Activated CD8-positive, alpha-beta memory T cell treated with anti-CD3 and anti-CD28 coated beads, Interleukin-2, amount 50 U/mL, for 1 hour (primary cell): ENCODE measurements around the gene PABPC3.

Experiments used
- DNase-seq: peaks from one replicate; pipeline ENCODE4 v3.0.0-alpha.2; 2020; ENCODE audit errors: extremely low read depth

PABPC3 gene

GRCh38 chr13:25095851-25096453 lies at the start of gene PABPC3:
TSS of gene PABPC3 (plus strand) at chr13:25096136. CDS start at chr13:25096199, 63 bp downstream.
- no peak for DNase-seq

GRCh38 chr13:25046274-25046984 lies 49.5 kb upstream of the PABPC3 start:
- DNase-seq: no peak

GRCh38 chr13:25046985-25047511 lies 48.9 kb upstream of the PABPC3 start:
- DNase-seq: no peak

DNA sequence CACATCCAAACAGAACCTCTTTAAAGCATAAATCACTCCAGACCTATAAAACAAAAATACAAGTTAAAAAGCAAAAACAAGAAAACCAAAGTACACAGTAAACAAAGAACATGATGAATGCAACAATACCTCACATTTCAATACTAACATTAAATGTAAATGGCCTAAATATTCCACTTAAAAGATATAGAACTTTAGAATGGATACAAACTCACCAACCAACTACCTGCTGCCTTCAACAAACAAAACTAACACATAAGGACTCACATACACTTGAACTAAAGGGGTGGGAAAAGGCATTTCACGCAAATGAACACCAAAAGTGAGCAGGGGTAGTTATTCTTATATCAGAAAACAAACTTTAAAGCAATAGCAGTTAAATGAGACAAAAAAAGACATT lies 44.9 kb upstream of the PABPC3 start:
- no peak for DNase-seq

DNA sequence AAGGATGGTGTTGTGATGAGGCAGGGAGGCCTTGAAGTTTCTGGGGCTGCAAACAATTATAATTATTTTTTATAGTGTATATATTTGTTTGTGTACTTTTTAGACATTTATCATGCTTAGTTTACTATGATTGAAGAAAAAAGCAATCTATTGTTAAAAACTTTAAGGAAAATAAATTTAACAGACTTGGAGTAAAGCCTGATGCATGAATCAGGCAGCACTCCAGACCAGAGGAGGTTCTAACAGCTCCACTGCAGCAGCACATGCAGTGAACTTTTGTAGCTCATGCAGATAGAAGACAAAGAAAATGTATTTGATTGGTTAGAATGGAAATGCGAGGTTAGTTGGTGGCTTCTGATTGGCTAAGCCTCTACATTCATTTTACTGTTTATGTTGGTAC lies 36.8 kb upstream of the PABPC3 start:
- DNase-seq: no peak

- no peak for DNase-seq
Observed at GRCh38 chr13:25059958-25060357, 36.0 kb upstream of the PABPC3 start.

- no peak for DNase-seq
Observed at GRCh38 chr13:25062479-25062878, 33.5 kb upstream of the PABPC3 start.

GRCh38 chr13:25064396-25064795 lies 31.5 kb upstream of the PABPC3 start:
- DNase-seq: no peak

DNA sequence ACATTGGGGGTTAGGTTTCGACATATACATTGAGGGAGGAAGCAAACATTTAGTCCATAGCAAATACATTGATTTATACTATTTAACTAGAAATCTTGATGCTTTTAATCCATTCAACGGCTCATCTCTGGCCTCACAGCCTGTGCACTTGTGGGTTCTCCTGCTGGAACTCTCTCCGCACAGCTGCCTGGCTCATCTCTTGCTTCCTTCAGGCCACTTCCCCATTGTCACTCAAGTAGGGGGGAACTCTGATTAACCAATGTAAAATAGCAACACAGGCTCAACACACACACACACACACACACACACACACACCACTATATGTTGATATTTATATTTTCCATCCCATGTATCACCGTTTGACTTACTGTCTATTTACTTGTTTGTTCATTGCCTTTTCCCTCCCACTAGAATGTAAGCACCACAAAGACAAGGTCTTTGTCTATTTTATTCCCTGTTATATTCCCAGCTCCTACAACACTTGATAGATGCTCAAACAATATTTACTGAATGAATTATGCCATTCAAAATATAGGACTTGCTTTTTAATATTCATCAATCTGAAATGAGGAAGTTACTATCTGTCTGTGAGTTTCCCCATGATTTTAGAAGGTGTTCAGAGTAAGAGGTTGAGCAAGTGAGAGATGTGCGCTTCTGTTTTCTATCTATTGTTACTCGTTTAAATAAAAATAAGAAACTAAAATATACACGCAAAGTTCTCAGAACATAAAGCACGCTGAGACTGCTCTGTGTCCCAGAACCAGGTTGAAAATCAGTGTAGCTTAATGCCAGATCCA lies 29.8 kb upstream of the PABPC3 start:
- no peak for DNase-seq

DNA sequence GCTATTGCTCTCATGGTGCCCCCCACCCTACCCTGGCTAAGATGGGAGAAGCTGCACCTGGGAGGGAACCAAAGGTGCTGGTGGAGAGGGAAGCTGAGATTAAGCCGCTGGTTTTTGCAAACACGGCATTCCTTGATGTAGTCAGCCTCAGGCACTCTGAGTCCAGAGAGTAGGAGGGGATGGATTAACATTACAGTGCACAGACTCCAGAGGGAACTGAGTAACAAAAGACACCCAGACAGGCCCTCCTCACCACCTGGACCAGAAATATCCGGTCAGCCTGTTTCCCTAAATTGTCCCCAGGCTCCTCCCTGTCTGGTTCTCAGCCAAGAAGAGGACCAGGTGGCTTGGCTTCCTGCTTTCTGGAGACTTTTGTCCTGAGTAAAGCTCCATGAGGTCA lies 28.9 kb upstream of the PABPC3 start:
- DNase-seq: no peak

DNA sequence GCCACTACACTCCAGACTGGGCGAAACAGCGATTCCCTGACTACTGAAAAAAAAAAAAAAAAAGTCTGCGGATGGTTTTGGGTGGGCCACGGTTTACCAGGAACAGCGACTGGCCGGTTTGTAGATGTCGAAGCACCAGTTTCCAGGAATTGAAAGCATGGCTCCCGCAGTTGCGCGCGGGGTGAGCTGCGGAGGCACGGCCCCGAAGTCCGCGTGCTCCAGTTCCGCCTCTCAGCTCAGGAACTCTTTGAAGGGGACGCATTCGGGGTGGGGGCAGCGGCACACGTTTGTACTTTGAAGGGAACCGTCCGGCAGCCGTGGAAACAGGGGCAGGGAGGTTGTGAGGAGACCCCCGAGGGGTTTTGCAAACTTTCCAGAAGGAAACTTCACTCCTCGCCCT lies 27.1 kb upstream of the PABPC3 start:
- DNase-seq: no peak

- no peak for DNase-seq
Observed at GRCh38 chr13:25069236-25069635, 26.7 kb upstream of the PABPC3 start.

- no peak for DNase-seq
Observed at GRCh38 chr13:25069911-25070310, 26.0 kb upstream of the PABPC3 start.

DNA sequence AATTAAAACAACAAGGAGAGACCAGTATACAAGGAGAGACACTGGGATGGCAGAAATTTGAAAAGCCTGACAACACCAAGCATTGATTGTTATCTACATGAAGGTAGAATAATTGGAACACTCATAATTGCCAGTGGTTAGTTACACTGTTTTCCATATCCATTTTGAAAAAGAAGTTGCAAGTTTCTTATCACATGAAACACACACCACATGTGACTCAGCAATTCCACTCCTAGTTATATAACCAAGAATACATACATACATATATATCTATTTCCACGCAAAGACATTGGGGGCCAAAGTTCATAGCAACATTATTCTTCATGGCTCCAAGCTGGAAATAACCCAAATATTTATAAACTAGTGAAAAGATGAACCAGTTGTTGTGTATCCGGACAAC lies 15.2 kb upstream of the PABPC3 start:
- no peak for DNase-seq

DNA sequence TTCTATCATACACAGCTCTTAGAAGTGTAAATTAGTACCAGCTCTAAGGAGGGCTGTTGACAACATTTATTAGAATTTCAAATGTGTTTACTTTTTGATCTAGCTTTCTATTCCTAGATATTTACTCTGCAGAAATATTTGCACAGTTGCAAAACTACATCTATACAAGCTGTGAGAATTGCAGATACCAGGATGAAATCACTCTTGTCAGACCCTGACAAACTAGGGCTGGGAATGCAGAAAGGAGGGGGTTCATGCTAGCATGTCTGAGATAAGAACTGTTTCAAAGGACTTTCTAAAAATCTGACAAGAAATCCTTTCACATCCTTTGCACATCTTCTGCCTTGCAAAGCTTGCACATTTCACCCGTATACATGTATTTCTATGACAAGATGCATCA lies 11.8 kb upstream of the PABPC3 start:
- no peak for DNase-seq

DNA sequence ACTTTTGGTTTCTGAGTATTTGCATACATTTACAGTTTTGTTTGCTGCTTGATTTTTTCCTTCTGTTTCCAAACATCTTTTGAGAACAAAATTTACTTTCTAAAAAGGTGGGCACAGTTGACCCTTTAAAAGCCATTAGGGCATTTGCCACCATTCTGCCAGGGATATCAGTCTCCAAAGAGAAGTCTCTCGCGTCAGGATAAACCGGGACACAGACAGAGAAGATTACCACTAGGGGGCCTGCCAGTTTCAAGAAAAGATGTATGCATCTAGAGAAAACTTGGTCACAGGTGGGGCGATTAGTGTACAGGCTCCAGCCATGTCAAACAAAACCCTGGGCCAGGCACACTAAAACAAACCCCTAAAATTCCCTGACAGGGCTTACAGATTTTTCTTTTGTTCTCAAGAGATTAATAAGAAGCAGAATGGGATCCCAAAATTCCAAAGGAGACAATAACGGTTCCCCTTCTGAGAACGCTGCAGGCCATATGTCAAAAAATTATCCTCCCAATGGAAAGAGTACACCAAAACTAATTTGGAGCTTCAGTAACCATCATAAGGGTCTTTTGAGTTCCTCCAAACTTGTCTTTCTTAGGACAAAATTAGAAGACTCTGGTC lies 10.7 kb upstream of the PABPC3 start:
- no peak for DNase-seq

GRCh38 chr13:25088562-25089221 lies 7.2 kb upstream of the PABPC3 start:
- no peak for DNase-seq

GRCh38 chr13:25097426-25097825 lies 1.5 kb downstream of the PABPC3 start:
- no peak for DNase-seq

GRCh38 chr13:25103711-25104110 lies 7.8 kb downstream of the PABPC3 start:
- no peak for DNase-seq

- DNase-seq: no peak
Observed at GRCh38 chr13:25109341-25109740, 13.4 kb downstream of the PABPC3 start.

DNA sequence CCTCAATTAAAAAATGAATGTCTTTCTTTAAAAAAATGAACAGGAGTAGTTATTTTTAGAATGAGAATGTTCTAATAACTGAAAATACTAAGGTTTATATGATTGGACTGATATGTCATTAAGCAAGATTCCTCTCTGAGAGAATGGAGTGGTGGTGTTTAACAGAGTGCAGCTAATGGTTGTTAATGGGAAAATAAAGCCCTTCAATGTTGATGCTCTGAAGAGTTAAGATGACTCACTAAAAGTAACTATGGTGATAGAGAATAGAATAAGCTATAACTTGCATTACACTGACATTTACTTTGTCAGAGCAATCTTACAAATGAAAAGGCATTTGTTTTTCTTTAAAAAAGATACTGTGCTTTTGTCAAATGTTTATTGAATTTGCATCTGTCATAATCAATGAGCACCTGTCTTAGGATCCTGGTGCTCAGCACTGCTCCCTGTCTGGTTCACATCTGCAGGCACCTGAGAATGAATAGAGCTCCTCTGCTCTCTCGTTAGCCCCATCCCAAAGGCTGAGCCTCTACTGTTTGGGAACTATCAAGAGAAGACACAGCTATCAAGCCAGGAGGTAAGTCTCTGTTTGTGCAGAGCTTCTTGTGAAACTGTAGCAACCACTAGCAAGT lies 15.1 kb downstream of the PABPC3 start:
- DNase-seq: no peak
